Measurements from ENCODE around the gene UBR1. TPM values are rescaled to one million over a fixed set of nuclear protein-coding genes. Genes with fewer than 3 reads are reported as not detected.
"Not testable (repeated sequence)": the region's sequence is repeated elsewhere in the genome, so short reads cannot be mapped to it uniquely, and the experiment has no call there.

The UBR1 gene
- total RNA-seq, 1 experiment from 2014 or later: 30.8 TPM

DNA sequence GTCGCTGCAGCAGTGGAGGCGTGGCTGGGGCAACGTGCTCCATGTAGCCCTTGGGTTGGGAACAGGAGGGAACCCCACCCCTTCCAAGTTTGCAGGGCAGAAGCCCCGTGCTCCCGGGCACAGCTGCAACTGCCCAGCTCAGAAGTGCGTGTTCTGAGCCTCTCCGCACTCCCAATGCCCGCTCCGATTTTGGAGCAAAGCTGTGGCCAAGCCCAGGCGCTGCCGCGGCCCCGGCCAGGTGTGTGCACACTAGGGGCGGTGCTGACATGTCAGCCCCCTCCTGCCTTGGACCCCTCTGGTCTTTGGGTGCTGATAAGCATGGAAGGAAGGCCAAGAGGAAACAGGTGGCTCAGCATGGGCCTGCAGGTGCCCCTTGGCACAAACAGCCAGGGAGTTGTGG lies 97.7 kb downstream of the UBR1 start:
- peaks cover 4% of the 10 kb centered on the region for H3K36me3 ChIP-seq (ENCODE audit: insufficient read depth, low read length, poor library complexity, severe bottlenecking)
- H3K9me3 ChIP-seq (ENCODE audit: low read depth, low read length, poor library complexity, severe bottlenecking): no peaks in the 10 kb centered on the region
- DNase-seq (ENCODE audit: low spot score): no peak
- H3K4me1 ChIP-seq (ENCODE audit: insufficient read depth, low read length, poor library complexity, severe bottlenecking): no peaks in the 10 kb centered on the region
- H3K4me3 ChIP-seq (ENCODE audit: low read depth, low read length, poor library complexity, severe bottlenecking): no peak overlapping the region
- no TSS peak for BruUV-seq (replicated peaks)
- no peak for TF ChIP-seq EZH2 (IDR thresholded peaks at IDR 0.05; ENCODE audit: borderline replicate concordance, low read depth, low read length, poor library complexity, severe bottlenecking)
- TF ChIP-seq, protein P1, sequence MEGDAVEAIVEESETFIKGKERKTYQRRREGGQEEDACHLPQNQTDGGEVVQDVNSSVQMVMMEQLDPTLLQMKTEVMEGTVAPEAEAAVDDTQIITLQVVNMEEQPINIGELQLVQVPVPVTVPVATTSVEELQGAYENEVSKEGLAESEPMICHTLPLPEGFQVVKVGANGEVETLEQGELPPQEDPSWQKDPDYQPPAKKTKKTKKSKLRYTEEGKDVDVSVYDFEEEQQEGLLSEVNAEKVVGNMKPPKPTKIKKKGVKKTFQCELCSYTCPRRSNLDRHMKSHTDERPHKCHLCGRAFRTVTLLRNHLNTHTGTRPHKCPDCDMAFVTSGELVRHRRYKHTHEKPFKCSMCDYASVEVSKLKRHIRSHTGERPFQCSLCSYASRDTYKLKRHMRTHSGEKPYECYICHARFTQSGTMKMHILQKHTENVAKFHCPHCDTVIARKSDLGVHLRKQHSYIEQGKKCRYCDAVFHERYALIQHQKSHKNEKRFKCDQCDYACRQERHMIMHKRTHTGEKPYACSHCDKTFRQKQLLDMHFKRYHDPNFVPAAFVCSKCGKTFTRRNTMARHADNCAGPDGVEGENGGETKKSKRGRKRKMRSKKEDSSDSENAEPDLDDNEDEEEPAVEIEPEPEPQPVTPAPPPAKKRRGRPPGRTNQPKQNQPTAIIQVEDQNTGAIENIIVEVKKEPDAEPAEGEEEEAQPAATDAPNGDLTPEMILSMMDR (conservative IDR thresholded peaks at IDR 0.05; ENCODE audit: low read depth, low read length): no peak
- H3K27ac ChIP-seq (ENCODE audit: low read depth, low read length, poor library complexity, severe bottlenecking): no peak overlapping the region
- ChIA-PET CTCF (interaction anchor here (0.5 kb wide), 1 partner anchor 266 kb away, joined by 4 read pairs; no protein-coding TSS in a partner anchor), POLR2A (ENCODE audit: low non-redundant PET) (interaction anchor here (0.8 kb wide), 1 partner anchor 433 kb away, joined by 4 read pairs; the partner anchor contains the start of gene STARD9)
- intact Hi-C loops (cut with micrococcal nuclease; ENCODE audit: unreplicated experiment): no loop called here
- no peaks in the 10 kb centered on the region for H3K27me3 ChIP-seq (replicated peaks; ENCODE audit: insufficient read depth, low read depth, low read length, poor library complexity)

DNA sequence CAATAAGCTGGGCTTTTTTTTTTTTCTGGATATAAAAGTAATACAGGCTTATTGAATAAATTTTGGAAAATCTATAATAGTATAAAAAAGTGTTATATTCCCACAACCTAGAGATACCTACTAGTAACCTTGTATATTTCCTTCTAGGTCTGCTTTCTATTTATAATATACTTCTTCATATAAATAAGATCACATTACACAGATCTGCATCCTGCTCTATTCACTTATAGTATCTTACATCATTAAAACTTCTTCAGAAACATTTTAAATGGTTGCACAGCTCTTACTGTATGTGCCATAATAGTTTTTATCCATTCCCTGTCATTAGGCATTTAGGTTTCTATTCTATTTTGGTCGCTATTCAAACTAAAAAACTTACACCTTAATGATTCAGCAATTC lies 98.3 kb downstream of the UBR1 start:
- H3K36me3 ChIP-seq (ENCODE audit: insufficient read depth, low read length, poor library complexity, severe bottlenecking): peaks cover 4% of the 10 kb centered on the region

DNA sequence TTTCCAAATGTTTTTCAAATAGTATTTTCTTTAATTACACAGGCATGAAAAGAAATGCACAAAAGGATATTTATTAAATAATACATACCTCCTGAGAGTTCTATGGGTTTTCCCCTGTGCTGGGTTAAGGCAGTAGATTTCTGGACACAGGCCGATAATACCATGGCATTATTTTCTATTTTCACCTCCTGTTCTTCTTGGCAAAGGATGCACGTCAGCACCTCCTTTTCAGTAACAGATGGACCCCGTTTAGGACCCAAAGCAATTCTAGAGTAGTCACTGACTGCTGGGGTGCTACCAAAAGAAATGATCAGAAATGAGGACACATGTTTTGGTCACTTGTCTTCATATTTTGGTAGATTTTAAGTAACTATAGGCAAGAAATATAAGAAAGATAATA lies 98.8 kb downstream of the UBR1 start:
- no peaks in the 10 kb centered on the region for H3K27me3 ChIP-seq (replicated peaks; ENCODE audit: insufficient read depth, low read depth, low read length, poor library complexity)
- H3K4me1 ChIP-seq (ENCODE audit: insufficient read depth, low read length, poor library complexity, severe bottlenecking): no peaks in the 10 kb centered on the region
- ChIA-PET POLR2A (ENCODE audit: low non-redundant PET) (no interaction called here), CTCF (no interaction called here)
- H3K36me3 ChIP-seq (ENCODE audit: insufficient read depth, low read length, poor library complexity, severe bottlenecking): peaks cover 4% of the 10 kb centered on the region
- no peak overlapping the region for H3K27ac ChIP-seq (ENCODE audit: low read depth, low read length, poor library complexity, severe bottlenecking)
- intact Hi-C loops (cut with micrococcal nuclease; ENCODE audit: unreplicated experiment): no loop called here
- BruUV-seq (replicated peaks): no TSS peak
- no peak overlapping the region for H3K4me3 ChIP-seq (ENCODE audit: low read depth, low read length, poor library complexity, severe bottlenecking)
- no peaks in the 10 kb centered on the region for H3K9me3 ChIP-seq (ENCODE audit: low read depth, low read length, poor library complexity, severe bottlenecking)
- TF ChIP-seq, protein P1 (conservative IDR thresholded peaks at IDR 0.05; ENCODE audit: low read depth, low read length): no peak
- TF ChIP-seq EZH2 (IDR thresholded peaks at IDR 0.05; ENCODE audit: borderline replicate concordance, low read depth, low read length, poor library complexity, severe bottlenecking): no peak
- DNase-seq (ENCODE audit: low spot score): no peak

More for the DNA sequence above, 98.3 kb downstream of the UBR1 start:
- BruUV-seq (replicated peaks): no TSS peak
- CTCF ChIA-PET: interaction anchor here (0.5 kb wide), 1 partner anchor 267 kb away, joined by 4 read pairs; no protein-coding TSS in a partner anchor
- H3K9me3 ChIP-seq (ENCODE audit: low read depth, low read length, poor library complexity, severe bottlenecking): no peaks in the 10 kb centered on the region
- H3K4me3 ChIP-seq (ENCODE audit: low read depth, low read length, poor library complexity, severe bottlenecking): no peak overlapping the region
- no peaks in the 10 kb centered on the region for H3K4me1 ChIP-seq (ENCODE audit: insufficient read depth, low read length, poor library complexity, severe bottlenecking)
- DNase-seq (ENCODE audit: low spot score): no peak
- intact Hi-C loops (cut with micrococcal nuclease; ENCODE audit: unreplicated experiment): no loop called here
- TF ChIP-seq EZH2 (IDR thresholded peaks at IDR 0.05; ENCODE audit: borderline replicate concordance, low read depth, low read length, poor library complexity, severe bottlenecking): no peak
- TF ChIP-seq, protein P1 (conservative IDR thresholded peaks at IDR 0.05; ENCODE audit: low read depth, low read length): no peak
- POLR2A ChIA-PET (ENCODE audit: low non-redundant PET): no interaction called here
- no peaks in the 10 kb centered on the region for H3K27me3 ChIP-seq (replicated peaks; ENCODE audit: insufficient read depth, low read depth, low read length, poor library complexity)
- H3K27ac ChIP-seq (ENCODE audit: low read depth, low read length, poor library complexity, severe bottlenecking): no peak overlapping the region

DNA sequence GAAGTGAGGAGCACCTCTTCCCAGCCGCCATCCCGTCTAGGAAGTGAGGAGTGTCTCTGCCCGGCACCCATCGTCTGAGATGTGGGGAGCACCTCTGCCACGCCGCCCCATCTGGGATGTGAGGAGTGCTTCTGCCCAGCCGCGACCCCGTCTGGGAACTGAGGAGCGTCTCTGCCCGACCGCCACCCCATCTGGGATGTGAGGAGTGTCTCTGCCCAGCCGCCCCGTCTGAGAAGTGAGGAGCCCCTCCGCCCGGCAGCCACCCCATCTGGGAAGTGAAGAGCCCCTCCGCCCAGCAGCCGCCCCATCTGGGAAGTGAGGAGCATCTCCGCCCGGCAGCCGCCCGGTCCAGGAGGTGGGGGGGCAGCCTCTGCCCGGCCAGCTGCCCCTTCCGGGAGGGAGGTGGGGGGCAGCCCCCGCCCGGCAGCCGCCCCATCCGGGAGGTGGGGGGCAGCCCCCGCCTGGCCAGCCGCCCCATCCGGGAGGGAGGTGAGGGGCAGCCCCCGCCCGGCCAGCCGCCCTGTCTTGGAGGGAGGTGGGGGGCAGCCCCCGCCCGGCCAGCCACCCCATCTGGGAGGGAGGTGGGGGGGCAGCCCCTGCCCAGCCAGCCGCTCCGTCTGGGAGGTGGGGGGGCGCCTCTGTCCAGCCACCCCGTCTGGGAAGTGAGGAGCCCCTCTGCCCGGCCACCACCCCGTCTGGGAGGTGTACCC lies 100.8 kb downstream of the UBR1 start:
- BruUV-seq (replicated peaks); H3K36me3 ChIP-seq (ENCODE audit: insufficient read depth, low read length, poor library complexity, severe bottlenecking); H3K9me3 ChIP-seq (ENCODE audit: low read depth, low read length, poor library complexity, severe bottlenecking); H3K4me1 ChIP-seq (ENCODE audit: insufficient read depth, low read length, poor library complexity, severe bottlenecking); H3K27me3 ChIP-seq (replicated peaks; ENCODE audit: insufficient read depth, low read depth, low read length, poor library complexity); CTCF ChIA-PET; POLR2A ChIA-PET (ENCODE audit: low non-redundant PET); intact Hi-C loops (cut with micrococcal nuclease; ENCODE audit: unreplicated experiment); DNase-seq (ENCODE audit: low spot score); H3K27ac ChIP-seq (ENCODE audit: low read depth, low read length, poor library complexity, severe bottlenecking); H3K4me3 ChIP-seq (ENCODE audit: low read depth, low read length, poor library complexity, severe bottlenecking): not testable (repeated sequence)

All from A673 (cell line).